ENCODE measurements around the gene INSC.

INSC gene

GRCh38 chr11:15159085-15159484, 44.4 kb downstream of the INSC start:
- no peak overlapping the region for H3K4me3 ChIP-seq (ENCODE audit: low read depth, low read length)
- POLR2A ChIA-PET, result no interaction called here

GRCh38 chr11:15161790-15162189, 47.1 kb downstream of the INSC start:
- Histone ChIP-seq H3K36me3 (ENCODE audit: control insufficient read depth in 2 of 2, insufficient read depth in 1 of 2, low read length in 2 of 2) (no peaks in the 10 kb centered on the region), H3K9me3 (ENCODE audit: control insufficient read depth, insufficient read depth, low read depth, low read length) (no peaks in the 10 kb centered on the region), H3K4me1 (ENCODE audit: control insufficient read depth, insufficient read depth, low read length) (no peaks in the 10 kb centered on the region), H3K27ac (ENCODE audit: extremely low read depth, low read depth, low read length) (no peak overlapping the region), H3K4me3 (ENCODE audit: low read depth, low read length) (no peak overlapping the region)
- TF ChIP-seq ZNF585B (tag by site-specific recombination; IDR thresholded peaks at IDR 0.05), result no peak
- no peak for TF ChIP-seq WT1 (tag by site-specific recombination; IDR thresholded peaks at IDR 0.05)
- TF ChIP-seq ZFP69B (tag by site-specific recombination; IDR thresholded peaks at IDR 0.05), result no peak
- ChIA-PET CTCF (interaction anchor here (0.9 to 2.0 kb wide), 4 partner anchors 46 to 254 kb away, joined by 3 to 8 read pairs (median 4); no protein-coding TSS in a partner anchor), POLR2A (no interaction called here)

More at GRCh38 chr11:15159085-15159484, 44.4 kb downstream of the INSC start:
- no peaks in the 10 kb centered on the region for H3K4me1 ChIP-seq (ENCODE audit: control insufficient read depth, insufficient read depth, low read length)
- CTCF ChIA-PET, result interaction anchor here (0.7 to 3.0 kb wide), 22 partner anchors 8 to 368 kb away, joined by 3 to 24 read pairs (median 4); no protein-coding TSS in a partner anchor
- H3K27ac ChIP-seq (ENCODE audit: extremely low read depth, low read depth, low read length), result no peak overlapping the region
- no peaks in the 10 kb centered on the region for H3K36me3 ChIP-seq (ENCODE audit: control insufficient read depth in 2 of 2, insufficient read depth in 1 of 2, low read length in 2 of 2)
- TF ChIP-seq ZNF792 (tag by site-specific recombination; IDR thresholded peaks at IDR 0.05) (no peak), ZNF701 (tag by site-specific recombination; IDR thresholded peaks at IDR 0.05) (no peak), ZBTB6 (tag by site-specific recombination; IDR thresholded peaks at IDR 0.05) (peak; percentile 69; the same call in 1 of the 2 replicates)
- H3K9me3 ChIP-seq (ENCODE audit: control insufficient read depth, insufficient read depth, low read depth, low read length), result no peaks in the 10 kb centered on the region

- H3K36me3 ChIP-seq (ENCODE audit: control insufficient read depth in 2 of 2, insufficient read depth in 1 of 2, low read length in 2 of 2), result no peaks in the 10 kb centered on the region
- H3K27ac ChIP-seq (ENCODE audit: extremely low read depth, low read depth, low read length), result no peak overlapping the region
- TF ChIP-seq ZNF560 (tag by site-specific recombination; IDR thresholded peaks at IDR 0.05; ENCODE audit: borderline replicate concordance) (no peak), TSHZ1 (tag by site-specific recombination; IDR thresholded peaks at IDR 0.05; ENCODE audit: borderline replicate concordance) (no peak), ZNF48 (tag by site-specific recombination; IDR thresholded peaks at IDR 0.05) (no peak), ZBTB10 (tag by site-specific recombination; IDR thresholded peaks at IDR 0.05) (no peak), ZNF585B (tag by site-specific recombination; IDR thresholded peaks at IDR 0.05) (no peak), ZNF561 (tag by site-specific recombination; IDR thresholded peaks at IDR 0.05; ENCODE audit: borderline replicate concordance) (no peak), GLI4 (tag by site-specific recombination; IDR thresholded peaks at IDR 0.05) (no peak)
- ChIA-PET CTCF (no interaction called here), POLR2A (no interaction called here)
- H3K4me1 ChIP-seq (ENCODE audit: control insufficient read depth, insufficient read depth, low read length), result no peaks in the 10 kb centered on the region
- no peaks in the 10 kb centered on the region for H3K9me3 ChIP-seq (ENCODE audit: control insufficient read depth, insufficient read depth, low read depth, low read length)
- no peak overlapping the region for H3K4me3 ChIP-seq (ENCODE audit: low read depth, low read length)
Measured at GRCh38 chr11:15163136-15163535, 48.4 kb downstream of the INSC start.

Measured in HEK293 (cell line).